Endothelial cell of umbilical vein (primary cell): ENCODE results near the gene UNC13D.

Experiments
- CTCF ChIP-seq, 2 donors: IDR thresholded peaks; 1 replicate in 1 of 2; 2 replicates in 1 of 2; pipeline ENCODE4 v1.5.1; 2011; ENCODE audit warnings: low read length in 2 of 2, mild to moderate bottlenecking in 2 of 2, moderate library complexity in 2 of 2, control low read depth in 1 of 2, inconsistent platforms in 1 of 2, low read depth in 1 of 2; ENCODE audit not compliant: insufficient read depth in 1 of 2; ENCODE audit errors: extremely low read depth in 1 of 2
- EZH2 ChIP-seq: IDR thresholded peaks from 2 replicates; pipeline ENCODE4 v1.6.1; 2012; ENCODE audit warnings: borderline replicate concordance, low read depth, mild to moderate bottlenecking, moderate library complexity, low read length, inconsistent platforms; ENCODE audit not compliant: severe bottlenecking
- FOS ChIP-seq: IDR thresholded peaks from 2 replicates; pipeline ENCODE4 v1.6.1; 2011; ENCODE audit warnings: mild to moderate bottlenecking, low read length, moderate library complexity, borderline replicate concordance; ENCODE audit not compliant: insufficient read depth
- GATA2 ChIP-seq: IDR thresholded peaks from 2 replicates; pipeline ENCODE4 v1.7.0; 2011; ENCODE audit warnings: low read depth, mild to moderate bottlenecking, moderate library complexity, mixed read lengths, low read length; ENCODE audit not compliant: insufficient read length, insufficient read depth
- JUN ChIP-seq: IDR thresholded peaks from 2 replicates; pipeline ENCODE4 v1.6.1; 2011; ENCODE audit warnings: borderline replicate concordance, low read depth; ENCODE audit not compliant: insufficient read length, insufficient read depth
- MAX ChIP-seq: IDR thresholded peaks from 2 replicates; pipeline ENCODE4 v1.6.1; 2011; ENCODE audit not compliant: insufficient read depth, insufficient read length
- MYC ChIP-seq: IDR thresholded peaks from one replicate; pipeline ENCODE4 v1.6.1; 2011; ENCODE audit warnings: mild to moderate bottlenecking, low read depth, low read length
- POLR2A ChIP-seq: IDR thresholded peaks from 2 replicates; pipeline ENCODE4 v1.6.1; 2012; ENCODE audit warnings: low read depth, mild to moderate bottlenecking, control low read depth, low read length
- POLR2AphosphoS5 ChIP-seq: IDR thresholded peaks from 2 replicates; pipeline ENCODE4 v1.6.1; 2012; ENCODE audit warnings: low read depth, mild to moderate bottlenecking, control low read depth, low read length, moderate library complexity; ENCODE audit not compliant: insufficient read depth

GRCh38 chr17:75836605-75837004 lies 7.6 kb downstream of the UNC13D start:
- TF ChIP-seq EZH2 (no peak), CTCF (IDR thresholded peaks at IDR 0.05; ENCODE audit: extremely low read depth in 1 of 2, insufficient read depth in 1 of 2, low read depth in 1 of 2, low read length in 2 of 2) (no peak), MYC (no peak), POLR2AphosphoS5 (no peak), POLR2A (no peak), GATA2 (no peak), MAX (no peak), FOS (no peak), JUN (no peak)
